Sigmoid colon (tissue), 4 donors: Measurements from ENCODE around the gene DPYSL5.

Experiments
- EP300 ChIP-seq, 4 donors: sonication (generic); formaldehyde crosslinking; IDR thresholded peaks; one replicate each; pipeline ENCODE4 v1.6.1; 2017; ENCODE audit warnings: antibody characterized with exemption in 4 of 4
- POLR2A ChIP-seq, 2 donors: fragments of 450-650 bp; IDR thresholded peaks; one replicate each; pipeline ENCODE4 v1.6.1; 2016; ENCODE audit warnings: antibody characterized with exemption in 2 of 2, mild to moderate bottlenecking in 2 of 2, moderate library complexity in 2 of 2
- TF ChIP-seq, protein P1 (sequence below), 4 experiments: fragments of 450-650 bp in 3 of 4; fragments of 200-600 bp in 1 of 4; IDR thresholded peaks; one replicate each; pipeline ENCODE4 v1.5.1; 2016 to 2019; ENCODE audit warnings: antibody characterized with exemption in 4 of 4, mild to moderate bottlenecking in 3 of 4, moderate library complexity in 2 of 4

DNA sequence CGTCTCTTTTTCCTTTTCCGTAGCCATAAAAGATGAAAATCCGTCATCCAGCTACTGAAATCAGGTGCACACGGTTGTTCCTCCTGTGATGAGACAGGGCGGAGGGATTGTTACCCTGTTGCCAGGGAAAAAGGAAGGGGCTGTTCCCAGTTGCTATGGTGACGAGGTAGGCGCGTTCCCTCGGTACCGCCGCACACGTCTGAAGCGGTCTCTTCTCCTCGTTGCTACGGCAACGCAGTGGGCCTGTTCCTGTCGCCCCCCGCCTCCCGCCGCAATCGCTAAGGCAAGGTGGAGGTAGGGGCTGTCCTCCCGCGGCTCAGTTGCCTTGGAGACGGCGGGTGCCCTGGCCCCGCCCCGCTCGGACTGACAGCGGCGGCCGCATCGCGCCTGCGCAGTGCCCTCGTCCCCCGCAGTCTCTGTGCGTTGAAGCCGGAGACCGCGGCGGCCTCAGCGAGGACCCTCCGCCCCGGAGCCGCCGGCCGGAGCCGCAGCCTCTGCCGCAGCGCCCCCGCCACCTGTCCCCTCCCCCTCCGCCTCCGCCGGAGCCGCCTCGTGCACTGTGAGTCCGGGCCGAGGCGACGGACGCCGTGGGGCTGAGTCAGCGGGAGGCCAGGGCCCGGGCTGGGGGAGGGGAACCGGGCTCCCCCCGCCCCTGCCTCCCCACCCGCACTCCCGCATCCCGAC, 122.5 kb downstream of the DPYSL5 start, which contains the start of gene MAPRE3:
- TF ChIP-seq, protein P1, sequence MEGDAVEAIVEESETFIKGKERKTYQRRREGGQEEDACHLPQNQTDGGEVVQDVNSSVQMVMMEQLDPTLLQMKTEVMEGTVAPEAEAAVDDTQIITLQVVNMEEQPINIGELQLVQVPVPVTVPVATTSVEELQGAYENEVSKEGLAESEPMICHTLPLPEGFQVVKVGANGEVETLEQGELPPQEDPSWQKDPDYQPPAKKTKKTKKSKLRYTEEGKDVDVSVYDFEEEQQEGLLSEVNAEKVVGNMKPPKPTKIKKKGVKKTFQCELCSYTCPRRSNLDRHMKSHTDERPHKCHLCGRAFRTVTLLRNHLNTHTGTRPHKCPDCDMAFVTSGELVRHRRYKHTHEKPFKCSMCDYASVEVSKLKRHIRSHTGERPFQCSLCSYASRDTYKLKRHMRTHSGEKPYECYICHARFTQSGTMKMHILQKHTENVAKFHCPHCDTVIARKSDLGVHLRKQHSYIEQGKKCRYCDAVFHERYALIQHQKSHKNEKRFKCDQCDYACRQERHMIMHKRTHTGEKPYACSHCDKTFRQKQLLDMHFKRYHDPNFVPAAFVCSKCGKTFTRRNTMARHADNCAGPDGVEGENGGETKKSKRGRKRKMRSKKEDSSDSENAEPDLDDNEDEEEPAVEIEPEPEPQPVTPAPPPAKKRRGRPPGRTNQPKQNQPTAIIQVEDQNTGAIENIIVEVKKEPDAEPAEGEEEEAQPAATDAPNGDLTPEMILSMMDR (IDR thresholded peaks at IDR 0.05) = no peak
- TF ChIP-seq POLR2A (IDR thresholded peaks at IDR 0.05) = no peak
- TF ChIP-seq EP300 (IDR thresholded peaks at IDR 0.05) = no peak
